Epithelial cell of proximal tubule (primary cell): ENCODE measurements around the gene RIN3. TPM values are rescaled to one million over a fixed set of nuclear protein-coding genes. Genes with fewer than 3 reads are reported as not detected.

Source experiments
- DNase-seq: peaks from one replicate; pipeline ENCODE4 v3.0.0-alpha.2; 2011; ENCODE audit warnings: low read depth
- H3K4me3 ChIP-seq: 2 replicates; pipeline ENCODE4 v1.5.1; 2011; ENCODE audit warnings: low read depth, mild to moderate bottlenecking, low read length
- CTCF ChIP-seq: conservative IDR thresholded peaks from 2 replicates; pipeline ENCODE4 v1.5.1; 2012; ENCODE audit warnings: low read depth, mild to moderate bottlenecking, low read length
- total RNA-seq: library from RNA; depleted of rRNA; stranded (reverse); fragments of >200 nt; gene quantifications from 2 replicates; pipeline ENCODE4 v1.2.3, GENCODE V29; 2015

Gene RIN3
- total RNA-seq, 1 donor from 2014 or later = 7.4 TPM

- no peak for DNase-seq
- no peak overlapping the region for H3K4me3 ChIP-seq
- no peak for TF ChIP-seq CTCF
Measured at GRCh38 chr14:92670160-92670559, 156.6 kb downstream of the RIN3 start.

GRCh38 chr14:92670643-92671366, 157.2 kb downstream of the RIN3 start:
- no peak for DNase-seq
- no peak overlapping the region for H3K4me3 ChIP-seq

GRCh38 chr14:92673601-92674150, 160.1 kb downstream of the RIN3 start:
- no peak for TF ChIP-seq CTCF
- H3K4me3 ChIP-seq = no peak overlapping the region
- DNase-seq = no peak

More at GRCh38 chr14:92670643-92671366, 157.2 kb downstream of the RIN3 start:
- TF ChIP-seq CTCF = no peak

- no peak for DNase-seq
- no peak for TF ChIP-seq CTCF
- no peak overlapping the region for H3K4me3 ChIP-seq
Measured at GRCh38 chr14:92675421-92675820, 161.8 kb downstream of the RIN3 start.

GRCh38 chr14:92675976-92676375, 162.4 kb downstream of the RIN3 start:
- H3K4me3 ChIP-seq = no peak overlapping the region
- TF ChIP-seq CTCF = no peak
- DNase-seq = no peak

GRCh38 chr14:92676403-92677086, 163.0 kb downstream of the RIN3 start:
- H3K4me3 ChIP-seq = no peak overlapping the region
- no peak for DNase-seq
- no peak for TF ChIP-seq CTCF
